ENCODE results near the gene MSMO1. TPM values are rescaled to one million over a fixed set of nuclear protein-coding genes. Genes with fewer than 3 reads are reported as not detected.

The MSMO1 gene
- total RNA-seq, 1 experiment from 2014 or later, result 72.9 TPM

- Mint-ChIP-seq H3K4me3 (no peak overlapping the region), H3K4me1 (peaks cover 46% of the 10 kb centered on the region), H3K9me3 (no peaks in the 10 kb centered on the region), H3K27ac (no peak overlapping the region), H3K36me3 (peaks cover 24% of the 10 kb centered on the region), H3K27me3 (ENCODE audit: low read depth) (no peaks in the 10 kb centered on the region)
- ChIA-PET CTCF (interaction anchor here (2.2 to 2.9 kb wide), 2 partner anchors 197 to 216 kb away, joined by 14 to 28 read pairs; partner anchors contain the start of gene TMEM192), POLR2A (no interaction called here)
- TF ChIP-seq ZNF281 (CRISPR knock-in tag; IDR thresholded peaks at IDR 0.05) (no peak), EMX1 (CRISPR knock-in tag; IDR thresholded peaks at IDR 0.05) (no peak), PREB (CRISPR knock-in tag; IDR thresholded peaks at IDR 0.05; ENCODE audit: borderline replicate concordance) (no peak), ZNF396 (CRISPR knock-in tag; IDR thresholded peaks at IDR 0.05; ENCODE audit: borderline replicate concordance) (no peak), ATF2 (CRISPR knock-in tag; IDR thresholded peaks at IDR 0.05; ENCODE audit: borderline replicate concordance, low read depth) (no peak), NFE2L1 (CRISPR knock-in tag; IDR thresholded peaks at IDR 0.05) (no peak), ESRRA (CRISPR knock-in tag; IDR thresholded peaks at IDR 0.05; ENCODE audit: borderline replicate concordance) (no peak), FOXK1 (CRISPR knock-in tag; IDR thresholded peaks at IDR 0.05) (no peak), ATF6 (CRISPR knock-in tag; IDR thresholded peaks at IDR 0.05) (no peak), PRRX2 (CRISPR knock-in tag; IDR thresholded peaks at IDR 0.05) (no peak), E2F5 (CRISPR knock-in tag; IDR thresholded peaks at IDR 0.05) (no peak), MYBL2 (CRISPR knock-in tag; IDR thresholded peaks at IDR 0.05) (no peak), RORB (CRISPR knock-in tag; IDR thresholded peaks at IDR 0.05) (no peak)
- ATAC-seq (no peak), DNase-seq (ENCODE audit: low spot score) (no peak)
Measured at GRCh38 chr4:165328708-165329107, 1.2 kb downstream of the MSMO1 start.

GRCh38 chr4:165330071-165330470 is 2.6 kb downstream of the MSMO1 start:
- DNase-seq (ENCODE audit: low spot score) (no peak), ATAC-seq (no peak)
- no peaks in the 10 kb centered on the region for H3K27me3 Mint-ChIP-seq (ENCODE audit: low read depth)
- H3K4me3 Mint-ChIP-seq, result no peak overlapping the region
- peak overlapping the region; percentile 61 for H3K27ac Mint-ChIP-seq
- no peaks in the 10 kb centered on the region for H3K9me3 Mint-ChIP-seq
- CTCF ChIA-PET, result interaction anchor here (1.6 kb wide), 1 partner anchor 199 kb away, joined by 5 read pairs; no protein-coding TSS in a partner anchor
- H3K36me3 Mint-ChIP-seq, result peaks cover 34% of the 10 kb centered on the region
- H3K4me1 Mint-ChIP-seq, result peaks cover 56% of the 10 kb centered on the region
- POLR2A ChIA-PET, result no interaction called here
- no peak for TF ChIP-seq NFYB (CRISPR knock-in tag; conservative IDR thresholded peaks at IDR 0.05; ENCODE audit: low read depth)
- TF ChIP-seq E2F5 (CRISPR knock-in tag; IDR thresholded peaks at IDR 0.05), result no peak
- TF ChIP-seq MLX (CRISPR knock-in tag; IDR thresholded peaks at IDR 0.05), result no peak
- TF ChIP-seq PREB (CRISPR knock-in tag; IDR thresholded peaks at IDR 0.05; ENCODE audit: borderline replicate concordance), result no peak
- TF ChIP-seq AFF4 (CRISPR knock-in tag; IDR thresholded peaks at IDR 0.05; ENCODE audit: borderline replicate concordance), result no peak
- TF ChIP-seq ATF1 (CRISPR knock-in tag; IDR thresholded peaks at IDR 0.05), result no peak
- TF ChIP-seq ZSCAN18 (CRISPR knock-in tag; IDR thresholded peaks at IDR 0.05), result no peak

All from WTC11 (cell line).